Liver (tissue), 3 donors: ENCODE results near the gene NAE1.

Experiments
- ATF3 ChIP-seq: IDR thresholded peaks from 2 replicates; pipeline ENCODE4 v1.6.1; 2016; ENCODE audit warnings: antibody characterized with exemption
- FOXA1 ChIP-seq: IDR thresholded peaks from 2 replicates; pipeline ENCODE4 v1.6.1; 2016; ENCODE audit warnings: antibody characterized with exemption
- GABPA ChIP-seq, 2 donors: IDR thresholded peaks in 1 of 2; conservative IDR thresholded peaks in 1 of 2; 2 replicates each; pipeline ENCODE4 v1.6.1; 2016; ENCODE audit warnings: antibody characterized with exemption in 2 of 2, mild to moderate bottlenecking in 1 of 2, moderate library complexity in 1 of 2
- HNF4A ChIP-seq, 2 donors: conservative IDR thresholded peaks; 2 replicates each; pipeline ENCODE4 v1.6.1; 2016; ENCODE audit warnings: antibody characterized with exemption in 2 of 2, mild to moderate bottlenecking in 2 of 2
- JUND ChIP-seq, 2 donors: IDR thresholded peaks; 2 replicates each; pipeline ENCODE4 v1.6.1; 2016; ENCODE audit warnings: antibody characterized with exemption in 2 of 2
- MAX ChIP-seq: IDR thresholded peaks from 2 replicates; pipeline ENCODE4 v1.6.1; 2016; ENCODE audit warnings: antibody characterized with exemption
- RAD21 ChIP-seq, 2 donors: IDR thresholded peaks; 2 replicates each; pipeline ENCODE4 v1.6.1; 2016; ENCODE audit warnings: antibody characterized with exemption in 2 of 2, mild to moderate bottlenecking in 2 of 2
- REST ChIP-seq: IDR thresholded peaks from 2 replicates; pipeline ENCODE4 v1.6.1; 2016; ENCODE audit warnings: antibody characterized with exemption, mild to moderate bottlenecking
- RXRA ChIP-seq, 2 donors: IDR thresholded peaks; 2 replicates each; pipeline ENCODE4 v1.6.1; 2017 to 2018; ENCODE audit warnings: antibody characterized with exemption in 2 of 2, mild to moderate bottlenecking in 1 of 2
- TAF1 ChIP-seq: conservative IDR thresholded peaks from 2 replicates; pipeline ENCODE4 v1.6.1; 2016; ENCODE audit warnings: antibody characterized with exemption, mild to moderate bottlenecking
- TF ChIP-seq, protein P1 (sequence below): fragments of 150-350 bp; IDR thresholded peaks from 2 replicates; pipeline ENCODE4 v1.5.1; 2017; ENCODE audit warnings: improper control_type of control experiment, low read depth, low read length; ENCODE audit not compliant: missing input control
- donor health status: healthy.
- donor health status: healthy.

DNA sequence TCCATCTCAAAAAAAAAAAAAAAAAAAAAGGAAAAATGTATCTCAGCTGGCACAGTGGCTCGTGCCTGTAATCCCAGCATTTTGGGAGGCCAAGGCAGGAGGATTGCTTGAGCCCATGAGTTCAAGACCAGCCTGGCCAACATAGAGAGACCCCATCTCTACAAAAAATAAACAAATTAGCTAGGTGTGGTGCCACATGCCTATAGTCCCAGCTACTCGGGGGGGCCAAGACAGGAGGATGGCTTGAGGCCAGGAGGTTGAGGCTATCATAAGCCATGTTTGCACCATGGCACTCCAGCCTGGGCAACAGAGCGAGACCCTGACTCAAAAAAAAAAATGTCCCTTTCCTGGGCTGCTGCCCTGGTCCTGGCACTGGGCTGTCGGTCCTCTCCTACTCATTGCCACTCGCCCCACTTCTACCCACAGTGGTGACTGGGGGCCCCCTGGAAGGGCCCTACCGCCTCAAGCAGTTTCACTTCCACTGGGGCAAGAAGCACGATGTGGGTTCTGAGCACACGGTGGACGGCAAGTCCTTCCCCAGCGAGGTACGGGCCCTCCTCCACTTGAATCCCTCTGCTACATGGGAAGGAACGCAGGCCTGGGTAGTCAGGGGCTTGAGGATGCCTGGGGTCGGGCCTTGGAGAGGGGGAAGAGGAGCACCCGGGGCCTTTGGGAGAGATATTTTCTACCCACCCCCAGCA lies 19.5 kb upstream of the NAE1 start:
- TF ChIP-seq, protein P1, sequence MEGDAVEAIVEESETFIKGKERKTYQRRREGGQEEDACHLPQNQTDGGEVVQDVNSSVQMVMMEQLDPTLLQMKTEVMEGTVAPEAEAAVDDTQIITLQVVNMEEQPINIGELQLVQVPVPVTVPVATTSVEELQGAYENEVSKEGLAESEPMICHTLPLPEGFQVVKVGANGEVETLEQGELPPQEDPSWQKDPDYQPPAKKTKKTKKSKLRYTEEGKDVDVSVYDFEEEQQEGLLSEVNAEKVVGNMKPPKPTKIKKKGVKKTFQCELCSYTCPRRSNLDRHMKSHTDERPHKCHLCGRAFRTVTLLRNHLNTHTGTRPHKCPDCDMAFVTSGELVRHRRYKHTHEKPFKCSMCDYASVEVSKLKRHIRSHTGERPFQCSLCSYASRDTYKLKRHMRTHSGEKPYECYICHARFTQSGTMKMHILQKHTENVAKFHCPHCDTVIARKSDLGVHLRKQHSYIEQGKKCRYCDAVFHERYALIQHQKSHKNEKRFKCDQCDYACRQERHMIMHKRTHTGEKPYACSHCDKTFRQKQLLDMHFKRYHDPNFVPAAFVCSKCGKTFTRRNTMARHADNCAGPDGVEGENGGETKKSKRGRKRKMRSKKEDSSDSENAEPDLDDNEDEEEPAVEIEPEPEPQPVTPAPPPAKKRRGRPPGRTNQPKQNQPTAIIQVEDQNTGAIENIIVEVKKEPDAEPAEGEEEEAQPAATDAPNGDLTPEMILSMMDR, result no peak
- TF ChIP-seq TAF1, result no peak
- TF ChIP-seq MAX, result no peak
- TF ChIP-seq GABPA (IDR thresholded peaks at IDR 0.05 in 1 of 2, conservative IDR thresholded peaks at IDR 0.05 in 1 of 2), result no peak
- no peak for TF ChIP-seq HNF4A (conservative IDR thresholded peaks at IDR 0.05)
- no peak for TF ChIP-seq ATF3
- no peak for TF ChIP-seq RXRA (IDR thresholded peaks at IDR 0.05)
- no peak for TF ChIP-seq REST
- no peak for TF ChIP-seq RAD21 (IDR thresholded peaks at IDR 0.05)
- TF ChIP-seq JUND (IDR thresholded peaks at IDR 0.05), result no peak
- no peak for TF ChIP-seq FOXA1
